ENCODE results near the gene FAM9C.

DNA sequence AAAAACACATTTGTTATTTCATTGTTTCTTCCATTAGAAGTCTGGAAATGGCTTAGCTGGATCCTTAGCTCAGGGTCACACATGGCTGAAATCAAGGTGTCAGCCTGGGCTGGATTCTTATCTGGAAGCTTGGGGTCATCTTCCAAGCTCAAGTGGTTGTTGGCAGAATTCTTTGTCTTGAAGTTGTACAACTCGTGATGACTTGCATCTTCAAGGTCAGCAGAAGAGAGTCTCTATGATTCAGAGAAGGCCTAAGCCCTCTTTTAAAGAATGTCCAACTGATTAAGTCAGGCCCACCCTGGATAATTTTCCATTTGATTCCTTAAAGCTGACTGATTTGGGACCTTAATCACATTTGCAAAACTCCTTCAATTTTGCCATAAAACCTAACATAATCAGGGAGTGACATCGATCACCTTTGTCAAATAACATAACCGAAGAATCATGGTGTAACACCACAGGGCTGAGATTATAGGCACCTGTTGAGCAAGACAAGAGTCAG lies 47.4 kb downstream of the FAM9C start:
- TF ChIP-seq, protein P1, sequence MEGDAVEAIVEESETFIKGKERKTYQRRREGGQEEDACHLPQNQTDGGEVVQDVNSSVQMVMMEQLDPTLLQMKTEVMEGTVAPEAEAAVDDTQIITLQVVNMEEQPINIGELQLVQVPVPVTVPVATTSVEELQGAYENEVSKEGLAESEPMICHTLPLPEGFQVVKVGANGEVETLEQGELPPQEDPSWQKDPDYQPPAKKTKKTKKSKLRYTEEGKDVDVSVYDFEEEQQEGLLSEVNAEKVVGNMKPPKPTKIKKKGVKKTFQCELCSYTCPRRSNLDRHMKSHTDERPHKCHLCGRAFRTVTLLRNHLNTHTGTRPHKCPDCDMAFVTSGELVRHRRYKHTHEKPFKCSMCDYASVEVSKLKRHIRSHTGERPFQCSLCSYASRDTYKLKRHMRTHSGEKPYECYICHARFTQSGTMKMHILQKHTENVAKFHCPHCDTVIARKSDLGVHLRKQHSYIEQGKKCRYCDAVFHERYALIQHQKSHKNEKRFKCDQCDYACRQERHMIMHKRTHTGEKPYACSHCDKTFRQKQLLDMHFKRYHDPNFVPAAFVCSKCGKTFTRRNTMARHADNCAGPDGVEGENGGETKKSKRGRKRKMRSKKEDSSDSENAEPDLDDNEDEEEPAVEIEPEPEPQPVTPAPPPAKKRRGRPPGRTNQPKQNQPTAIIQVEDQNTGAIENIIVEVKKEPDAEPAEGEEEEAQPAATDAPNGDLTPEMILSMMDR (IDR thresholded peaks at IDR 0.05), result no peak
- TF ChIP-seq TCF7L2 (IDR thresholded peaks at IDR 0.05; ENCODE audit: low read depth, low read length), result no peak
- TF ChIP-seq REST (IDR thresholded peaks at IDR 0.05; ENCODE audit: insufficient read depth in 1 of 2, low read depth in 2 of 2, low read length in 1 of 2), result no peak
- TF ChIP-seq POLR2AphosphoS5 (IDR thresholded peaks at IDR 0.05; ENCODE audit: low read depth, low read length), result no peak
